ENCODE results near the gene MERTK. TPM values are rescaled to one million over a fixed set of nuclear protein-coding genes. Genes with fewer than 3 reads are reported as not detected.
"Not testable (repeated sequence)": the region's sequence is repeated elsewhere in the genome, so short reads cannot be mapped to it uniquely, and the experiment has no call there.

The MERTK gene
- polyA plus RNA-seq, 1 experiment: 0.07 TPM

GRCh38 chr2:111957872-111958354, 59.5 kb downstream of the MERTK start:
- ChIA-PET CTCF (interaction anchor here (1.0 to 1.6 kb wide), 3 partner anchors 9 to 30 kb away, joined by 3 to 4 read pairs (median 3); no protein-coding TSS in a partner anchor), POLR2A (no interaction called here)
- TF ChIP-seq CTCF (IDR thresholded peaks at IDR 0.05; ENCODE audit: insufficient read depth, low read depth, low read length): no peak
- Histone ChIP-seq H3K36me3 (ENCODE audit: control insufficient read depth, insufficient read depth, low read length) (no peaks in the 10 kb centered on the region), H3K4me3 (ENCODE audit: low read depth, low read length) (no peak overlapping the region), H3K27me3 (ENCODE audit: control insufficient read depth, insufficient read depth, low read length) (peaks cover 16% of the 10 kb centered on the region)
- no peak for DNase-seq (ENCODE audit: low read depth)

- DNase-seq (ENCODE audit: low read depth): no peak
- H3K4me3 ChIP-seq (ENCODE audit: low read depth, low read length): no peak overlapping the region
- H3K36me3 ChIP-seq (ENCODE audit: control insufficient read depth, insufficient read depth, low read length): no peaks in the 10 kb centered on the region
- POLR2A ChIA-PET: no interaction called here
- CTCF ChIA-PET: interaction anchor here (1.3 kb wide), 1 partner anchor 10 kb away, joined by 4 read pairs; no protein-coding TSS in a partner anchor
- peaks cover 13% of the 10 kb centered on the region for H3K27me3 ChIP-seq (ENCODE audit: control insufficient read depth, insufficient read depth, low read length)
- TF ChIP-seq CTCF (IDR thresholded peaks at IDR 0.05; ENCODE audit: insufficient read depth, low read depth, low read length): no peak
Measured at GRCh38 chr2:111958901-111959300, 60.5 kb downstream of the MERTK start.

- TF ChIP-seq CTCF (IDR thresholded peaks at IDR 0.05; ENCODE audit: insufficient read depth, low read depth, low read length): no peak
Measured at GRCh38 chr2:111961663-111962062, 63.3 kb downstream of the MERTK start.

GRCh38 chr2:111963086-111963485, 64.7 kb downstream of the MERTK start:
- CTCF ChIA-PET; H3K4me3 ChIP-seq (ENCODE audit: low read depth, low read length); H3K36me3 ChIP-seq (ENCODE audit: control insufficient read depth, insufficient read depth, low read length); POLR2A ChIA-PET; DNase-seq (ENCODE audit: low read depth): not testable (repeated sequence)
- H3K27me3 ChIP-seq (ENCODE audit: control insufficient read depth, insufficient read depth, low read length): peaks cover 23% of the 10 kb centered on the region

More at GRCh38 chr2:111961663-111962062, 63.3 kb downstream of the MERTK start:
- CTCF ChIA-PET: interaction anchor here (1.4 kb wide), 1 partner anchor 10 kb away, joined by 7 read pairs; no protein-coding TSS in a partner anchor
- H3K4me3 ChIP-seq (ENCODE audit: low read depth, low read length): no peak overlapping the region
- no peak for DNase-seq (ENCODE audit: low read depth)
- peaks cover 23% of the 10 kb centered on the region for H3K27me3 ChIP-seq (ENCODE audit: control insufficient read depth, insufficient read depth, low read length)
- no peaks in the 10 kb centered on the region for H3K36me3 ChIP-seq (ENCODE audit: control insufficient read depth, insufficient read depth, low read length)
- POLR2A ChIA-PET: no interaction called here

GRCh38 chr2:111963508-111963907, 65.1 kb downstream of the MERTK start:
- CTCF ChIA-PET; DNase-seq (ENCODE audit: low read depth); H3K4me3 ChIP-seq (ENCODE audit: low read depth, low read length); H3K36me3 ChIP-seq (ENCODE audit: control insufficient read depth, insufficient read depth, low read length); POLR2A ChIA-PET: not testable (repeated sequence)
- H3K27me3 ChIP-seq (ENCODE audit: control insufficient read depth, insufficient read depth, low read length): peaks cover 22% of the 10 kb centered on the region

GRCh38 chr2:111965062-111965461, 66.7 kb downstream of the MERTK start:
- ChIA-PET POLR2A (no interaction called here), CTCF (interaction anchor here (1.2 kb wide), 1 partner anchor 44 kb away, joined by 3 read pairs; no protein-coding TSS in a partner anchor)
- H3K27me3 ChIP-seq (ENCODE audit: control insufficient read depth, insufficient read depth, low read length): peaks cover 18% of the 10 kb centered on the region

More at GRCh38 chr2:111965062-111965461, 66.7 kb downstream of the MERTK start:
- no peak for DNase-seq (ENCODE audit: low read depth)
- no peak overlapping the region for H3K4me3 ChIP-seq (ENCODE audit: low read depth, low read length)
- no peaks in the 10 kb centered on the region for H3K36me3 ChIP-seq (ENCODE audit: control insufficient read depth, insufficient read depth, low read length)
- TF ChIP-seq CTCF (IDR thresholded peaks at IDR 0.05; ENCODE audit: insufficient read depth, low read depth, low read length): no peak

All from BJ (cell line).